K562 (cell line): Measurements from ENCODE around the gene ANK3. TPM values are rescaled to one million over a fixed set of nuclear protein-coding genes. Genes with fewer than 3 reads are reported as not detected.

ENCODE experiments used
- ATAC-seq: fragments of 200-7000 bp; cut with Tn5 transposase; 3 replicates; pipeline ENCODE4 v1.9.1; 2020; ENCODE audit warnings: moderate library complexity
- BruUV-seq: library from RNA; stranded (reverse); fragments of 400-500 nt; replicated peaks from 2 replicates; lab custom pipeline; 2021; lab: Mats Ljungman, UMichigan
- CTCF ChIA-PET: fragments of 300-600 bp; formaldehyde crosslinking; extraction: SDS; loops from one replicate; lab custom pipeline; 2021; ENCODE audit warnings: low intra/inter-chr PET ratio; lab: Yijun Ruan, JAX
- POLR2A ChIA-PET: fragments of 300-600, 350-650 bp; sonication (Branson Sonifier 250); formaldehyde crosslinking; extraction: SDS; loops from one replicate; lab custom pipeline; 2021; ENCODE audit warnings: antibody characterized with exemption, inconsistent platforms; lab: Yijun Ruan, JAX
- DNase-seq, 4 experiments: peaks; one replicate each; pipeline versions ENCODE4 v3.0.0 to v3.0.0-alpha.2; 2011 to 2018; ENCODE audit warnings: low spot score in 3 of 4, mixed read lengths in 3 of 4; ENCODE audit errors: extremely low read depth in 1 of 4
- FAIRE-seq: peaks from 2 replicates; lab custom pipeline; 2011; peaks lifted over from hg19 to GRCh38; lab: Jason Lieb, UNC
- H2AFZ ChIP-seq: 2 replicates; pipeline ENCODE4 v1.6.0; 2011; ENCODE audit warnings: low read depth, low read length, control low read depth, inconsistent platforms
- H3K27ac ChIP-seq: fragments of 200-600 bp; 3 replicates; pipeline ENCODE4 v1.8.0; 2011; ENCODE audit warnings: low read depth, mild to moderate bottlenecking, control low read depth, inconsistent platforms, low read length, moderate library complexity, mixed read lengths; ENCODE audit errors: extremely low read depth
- H3K27me3 ChIP-seq, 2 experiments: fragments of 300-600 bp in 1 of 2; 2 replicates in 1 of 2; 3 replicates in 1 of 2; pipeline versions ENCODE4 v1.6.0 to v1.8.0; 2011; ENCODE audit warnings: inconsistent platforms in 2 of 2, low read length in 2 of 2, mild to moderate bottlenecking in 1 of 2, mixed read lengths in 1 of 2, moderate library complexity in 1 of 2; ENCODE audit not compliant: control insufficient read depth in 2 of 2, insufficient read depth in 2 of 2
- H3K36me3 ChIP-seq: fragments of 300-600 bp; 3 replicates; pipeline ENCODE4 v1.8.0; 2011; ENCODE audit warnings: mild to moderate bottlenecking, low read length, inconsistent platforms; ENCODE audit not compliant: control insufficient read depth, insufficient read depth
- H3K4me1 ChIP-seq, 2 experiments: fragments of 200-600 bp in 1 of 2; replicated peaks in 1 of 2; 2 replicates in 1 of 2; 3 replicates in 1 of 2; pipeline versions ENCODE4 v1.5.1 to v1.8.0; 2011; ENCODE audit warnings: inconsistent platforms in 2 of 2, low read length in 2 of 2, mild to moderate bottlenecking in 1 of 2, mixed read lengths in 1 of 2, moderate library complexity in 1 of 2; ENCODE audit not compliant: control insufficient read depth in 2 of 2, insufficient read depth in 2 of 2
- H3K4me2 ChIP-seq: 2 replicates; pipeline ENCODE4 v1.6.1; 2011; ENCODE audit warnings: low read length, control low read depth, inconsistent platforms, mixed read lengths; ENCODE audit not compliant: insufficient read depth
- H3K4me3 ChIP-seq: fragments of 200-600 bp; sonication (generic), shearing (Covaris generic); 2 replicates; pipeline ENCODE4 v1.5.1; 2016; ENCODE audit warnings: control low read depth, inconsistent platforms
- H3K79me2 ChIP-seq: fragments of 200-600 bp; 3 replicates; pipeline ENCODE4 v1.8.0; 2011; ENCODE audit warnings: low read length, inconsistent platforms; ENCODE audit not compliant: control insufficient read depth, insufficient read depth
- H3K9ac ChIP-seq, 2 experiments: 2 replicates each; pipeline versions ENCODE4 v1.6.0 to v1.6.1; 2011; ENCODE audit warnings: low read depth in 2 of 2, low read length in 2 of 2, control low read depth in 1 of 2, inconsistent platforms in 1 of 2, mild to moderate bottlenecking in 1 of 2, mixed read lengths in 1 of 2; ENCODE audit not compliant: insufficient read depth in 1 of 2
- H3K9me1 ChIP-seq: one replicate; pipeline ENCODE4 v1.6.0; 2011; ENCODE audit warnings: inconsistent platforms, mild to moderate bottlenecking, low read length, moderate library complexity; ENCODE audit not compliant: control insufficient read depth, insufficient read depth
- H3K9me3 ChIP-seq: replicated peaks from 2 replicates; pipeline ENCODE4 v1.5.1; 2011; ENCODE audit warnings: low read depth, low read length, inconsistent platforms; ENCODE audit not compliant: control insufficient read depth, insufficient read depth
- H4K20me1 ChIP-seq: replicated peaks from 2 replicates; pipeline ENCODE4 v1.6.1; 2011; ENCODE audit warnings: low read length, inconsistent platforms, mixed read lengths; ENCODE audit not compliant: control insufficient read depth, insufficient read depth
- MCM3 ChIP-seq: fragments of 450-650 bp; IDR thresholded peaks from 2 replicates; pipeline ENCODE4 v1.6.1; 2016
- NFATC3 ChIP-seq: fragments of 450-650 bp; IDR thresholded peaks from 2 replicates; pipeline ENCODE4 v1.6.1; 2017; ENCODE audit warnings: mild to moderate bottlenecking
- NFIC ChIP-seq: fragments of 450-650 bp; IDR thresholded peaks from 2 replicates; pipeline ENCODE4 v1.6.1; 2017; ENCODE audit warnings: mild to moderate bottlenecking, inconsistent platforms
- RHOXF2B ChIP-seq: fragments of 250-450 bp; sonication (Bioruptor Pico); conservative IDR thresholded peaks from 2 replicates; pipeline ENCODE4 v1.5.1; 2021
- SMARCE1 ChIP-seq: fragments of 450-650 bp; IDR thresholded peaks from 2 replicates; pipeline ENCODE4 v1.7.1; 2016; ENCODE audit warnings: mild to moderate bottlenecking
- ZBTB26 ChIP-seq: fragments of 450-650 bp; formaldehyde crosslinking; IDR thresholded peaks from 2 replicates; pipeline ENCODE4 v1.4.0; 2022; ENCODE audit warnings: missing genetic modification characterization
- ZNF316 ChIP-seq: fragments of 450-650 bp; IDR thresholded peaks from 2 replicates; pipeline ENCODE4 v1.6.1; 2016
- WGBS: fragments of 100-300 bp; shearing (Covaris generic); methylation state at CpG from one replicate; pipeline ENCODE4 v1.1.6; 2016; ENCODE audit warnings: low coverage, mixed read lengths; ENCODE audit not compliant: insufficient coverage; ENCODE audit errors: missing lambda C conversion rate; 5-methylcytosine and 5-hydroxymethylcytosine counted together
- in situ Hi-C: fragments of 300-500 bp; cut with MboI; formaldehyde crosslinking; loops from 4 replicates; pipeline ENCODE4 v1.15.0; 2018; ENCODE audit warnings: inconsistent platforms, mixed read lengths
- intact Hi-C: fragments of 100-400 bp; cut with micrococcal nuclease; formaldehyde crosslinking; loops from 2 replicates; pipeline ENCODE4 v1.14.2; 2022
- polyA plus RNA-seq, 8 experiments: library from polyadenylated mRNA; depleted of rRNA in 4 of 8; stranded (reverse) in 5 of 8; unstranded in 3 of 8; fragments of >200 nt; fragmentation: Nextera tagmentation in 2 of 8; fragmentation: Illumina TruSeq in 1 of 8; extraction: Ambion mirVana in 2 of 8; extraction: Trizol in 1 of 8; gene quantifications; 2 replicates each; pipeline versions ENCODE4 v1.2.1 to v1.2.3, GENCODE V29; 2011 to 2014; ENCODE audit warnings: inconsistent platforms in 1 of 8, missing spikeins in 1 of 8
- total RNA-seq, 7 experiments: library from RNA; depleted of rRNA in 6 of 7; stranded (reverse); fragments of >200 nt in 6 of 7; fragmentation: Illumina TruSeq in 2 of 7; extraction: Trizol in 2 of 7; gene quantifications; 2 replicates each; pipeline versions ENCODE4 v1.2.1 to v1.2.3, GENCODE V29; 2011 to 2021; ENCODE audit warnings: low replicate concordance in 1 of 7
- TF ChIP-seq, protein P1 (sequence below): fragments of 250-450 bp; sonication (Bioruptor Pico); IDR thresholded peaks from 2 replicates; pipeline ENCODE4 v1.4.0; 2020

Gene ANK3
- total and polyA plus RNA-seq, 9 of the 15 experiments (the other 6 are each of a cell fraction or from before 2014, with no cell fraction given), result 10.0 to 32.3 (median 17.9) TPM

DNA sequence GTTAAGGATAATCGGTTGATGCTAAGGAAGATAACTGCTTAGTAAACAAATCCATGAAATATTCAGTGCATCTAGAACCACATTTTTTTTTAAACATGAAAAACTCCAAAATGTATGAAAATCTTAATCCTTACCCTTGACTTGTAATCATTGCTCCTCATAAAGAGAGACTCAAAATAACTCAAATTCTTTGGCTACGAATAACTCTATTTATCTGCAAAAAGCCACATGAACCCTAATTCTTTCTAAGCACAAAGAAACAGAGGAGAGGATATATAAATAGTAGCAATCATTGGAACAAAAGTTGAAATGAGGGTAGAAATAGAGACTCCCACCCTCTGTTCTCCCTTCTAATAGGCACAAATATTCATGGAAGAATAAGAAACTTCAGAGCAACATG is 40.2 kb downstream of the ANK3 start:
- no peaks in the 10 kb centered on the region for H3K9me1 ChIP-seq
- H3K36me3 ChIP-seq, result no peaks in the 10 kb centered on the region
- no peaks in the 10 kb centered on the region for H3K9me3 ChIP-seq
- WGBS, result 48% methylated on average over 2 of the region's 2 CpGs
- POLR2A ChIA-PET, result interaction anchor here (0.9 to 2.2 kb wide), 5 partner anchors 10 to 32 kb away, joined by 3 to 9 read pairs (median 3); no protein-coding TSS in a partner anchor
- H2AFZ ChIP-seq, result peak overlapping the region; percentile 26; the same call in 1 of the 2 replicates
- no peak overlapping the region for H3K4me2 ChIP-seq
- no peak overlapping the region for H3K27ac ChIP-seq
- TF ChIP-seq NFATC3 (no peak), ZNF316 (peak; percentile 27; the same call in 1 of the 2 replicates), MCM3 (no peak)
- H3K27me3 ChIP-seq, result no peaks in the 10 kb centered on the region
- ATAC-seq (no peak), DNase-seq (no peak), FAIRE-seq (no peak)
- H3K4me3 ChIP-seq, result no peak overlapping the region
- H3K4me1 ChIP-seq, result peaks cover 5 to 51% of the 10 kb centered on the region in 2 experiments
- intact Hi-C loops (no loop called here), in situ Hi-C loops (no loop called here)
- BruUV-seq, result no TSS peak
- no peaks in the 10 kb centered on the region for H3K79me2 ChIP-seq
- CTCF ChIA-PET, result no interaction called here
- no peaks in the 10 kb centered on the region for H4K20me1 ChIP-seq
- no peak overlapping the region for H3K9ac ChIP-seq

- FAIRE-seq, result no peak
These were observed 40.7 kb downstream of the ANK3 start for GRCh38 chr10:60348982-60349381.

More at GRCh38 chr10:60348982-60349381, 40.7 kb downstream of the ANK3 start:
- H3K79me2 ChIP-seq, result no peaks in the 10 kb centered on the region
- H3K4me3 ChIP-seq, result no peak overlapping the region
- in situ Hi-C loops, result no loop called here
- no peaks in the 10 kb centered on the region for H3K9me1 ChIP-seq
- no peak overlapping the region for H3K27ac ChIP-seq
- TF ChIP-seq NFIC (no peak), RHOXF2B (no peak), SMARCE1 (no peak), ZBTB26 (no peak)
- TF ChIP-seq, protein P1, sequence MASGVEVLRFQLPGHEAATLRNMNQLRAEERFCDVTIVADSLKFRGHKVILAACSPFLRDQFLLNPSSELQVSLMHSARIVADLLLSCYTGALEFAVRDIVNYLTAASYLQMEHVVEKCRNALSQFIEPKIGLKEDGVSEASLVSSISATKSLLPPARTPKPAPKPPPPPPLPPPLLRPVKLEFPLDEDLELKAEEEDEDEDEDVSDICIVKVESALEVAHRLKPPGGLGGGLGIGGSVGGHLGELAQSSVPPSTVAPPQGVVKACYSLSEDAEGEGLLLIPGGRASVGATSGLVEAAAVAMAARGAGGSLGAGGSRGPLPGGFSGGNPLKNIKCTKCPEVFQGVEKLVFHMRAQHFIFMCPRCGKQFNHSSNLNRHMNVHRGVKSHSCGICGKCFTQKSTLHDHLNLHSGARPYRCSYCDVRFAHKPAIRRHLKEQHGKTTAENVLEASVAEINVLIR, result no peak
- no peaks in the 10 kb centered on the region for H3K27me3 ChIP-seq
- intact Hi-C loops, result no loop called here
- peaks cover 5 to 47% of the 10 kb centered on the region in 2 experiments for H3K4me1 ChIP-seq
- no peaks in the 10 kb centered on the region for H3K9me3 ChIP-seq
- ChIA-PET POLR2A (interaction anchor here (1.2 to 2.2 kb wide), 2 partner anchors 9 to 13 kb away, joined by 3 to 6 read pairs; no protein-coding TSS in a partner anchor), CTCF (no interaction called here)
- H3K36me3 ChIP-seq, result no peaks in the 10 kb centered on the region
- no peaks in the 10 kb centered on the region for H4K20me1 ChIP-seq
- H3K9ac ChIP-seq, result no peak overlapping the region
- WGBS, result 83% methylated on average over 2 of the region's 2 CpGs
- H2AFZ ChIP-seq, result 0 out of 2 replicates have a peak overlapping the region, but pooled peaks have one; percentile 8
- no peak overlapping the region for H3K4me2 ChIP-seq
- BruUV-seq, result no TSS peak
- DNase-seq (no peak), ATAC-seq (no peak)
